NCI-H1694 treated with DMSO at 0.1 percent for 48 hours (cell line): ENCODE measurements around the gene OAS3.
A peak's percentile ranks its signal among the peaks of the same experiment; 100 is the strongest.
"Not testable (repeated sequence)": the region's sequence is repeated elsewhere in the genome, so short reads cannot be mapped to it uniquely, and the experiment has no call there.

Experiments used
- DNase-seq: peaks from one replicate; lab custom pipeline; 2025; lab: John Stamatoyannopoulos, UW

The OAS3 gene

GRCh38 chr12:112937741-112938719 lies at the start of gene OAS3:
Gene OAS3 (plus strand): TSS chr12:112938474. CDS start chr12:112938531, 57 bp downstream.
- DNase-seq: no peak

GRCh38 chr12:112891093-112892024 lies 46.9 kb upstream of the OAS3 start:
- no peak for DNase-seq

- DNase-seq: no peak
Measured at GRCh38 chr12:112892856-112893255, 45.4 kb upstream of the OAS3 start.

GRCh38 chr12:112894128-112894527 lies 44.1 kb upstream of the OAS3 start:
- DNase-seq: no peak

- no peak for DNase-seq
Measured at GRCh38 chr12:112898380-112898779, 39.9 kb upstream of the OAS3 start.

GRCh38 chr12:112900298-112901145 lies 37.8 kb upstream of the OAS3 start:
- DNase-seq: peak; percentile 39

GRCh38 chr12:112901271-112901670 lies 37.0 kb upstream of the OAS3 start:
- no peak for DNase-seq

- no peak for DNase-seq
Measured at GRCh38 chr12:112904571-112904970, 33.7 kb upstream of the OAS3 start.

- DNase-seq: no peak
Measured at GRCh38 chr12:112905451-112906089, 32.7 kb upstream of the OAS3 start.

- DNase-seq: no peak
Measured at GRCh38 chr12:112906712-112907414, 31.4 kb upstream of the OAS3 start, which contains the start of gene OAS1. Gene OAS1 (plus strand): TSS chr12:112906962. CDS start chr12:112907040, 78 bp downstream.

GRCh38 chr12:112907415-112908157 lies 30.7 kb upstream of the OAS3 start:
- DNase-seq: no peak

- no peak for DNase-seq
Measured at GRCh38 chr12:112908548-112908947, 29.7 kb upstream of the OAS3 start.

- no peak for DNase-seq
Measured at GRCh38 chr12:112909693-112910092, 28.6 kb upstream of the OAS3 start.

- DNase-seq: no peak
Measured at GRCh38 chr12:112913038-112913688, 25.1 kb upstream of the OAS3 start.

- DNase-seq: not testable (repeated sequence)
Measured at GRCh38 chr12:112913888-112914287, 24.4 kb upstream of the OAS3 start.

GRCh38 chr12:112916270-112916669 lies 22.0 kb upstream of the OAS3 start:
- no peak for DNase-seq

GRCh38 chr12:112919121-112919520 lies 19.2 kb upstream of the OAS3 start:
- no peak for DNase-seq

- no peak for DNase-seq
Measured at GRCh38 chr12:112924986-112925385, 13.3 kb upstream of the OAS3 start.

GRCh38 chr12:112926416-112927033 lies 11.7 kb upstream of the OAS3 start:
- not testable (repeated sequence) for DNase-seq
